ENCODE results near the gene KAZN. TPM values are rescaled to one million over a fixed set of nuclear protein-coding genes. Genes with fewer than 3 reads are reported as not detected.

KAZN gene
- total RNA-seq, 1 experiment from 2014 or later: 2.7 TPM

- DNase-seq (ENCODE audit: low read depth): no peak
These were observed 328.5 kb downstream of the KAZN start for GRCh38 chr1:14926818-14927575.

- DNase-seq (ENCODE audit: low read depth): no peak
These were observed 329.9 kb downstream of the KAZN start for GRCh38 chr1:14928412-14928811.

- no peak for DNase-seq (ENCODE audit: low read depth)
These were observed 330.5 kb downstream of the KAZN start for GRCh38 chr1:14928886-14929546.

- peak; percentile 46 for DNase-seq (ENCODE audit: low read depth)
These were observed 331.2 kb downstream of the KAZN start for GRCh38 chr1:14929547-14930246.

- DNase-seq (ENCODE audit: low read depth): no peak
These were observed 331.9 kb downstream of the KAZN start for GRCh38 chr1:14930247-14930965.

- DNase-seq (ENCODE audit: low read depth): no peak
These were observed 333.7 kb downstream of the KAZN start for GRCh38 chr1:14932034-14932638.

GRCh38 chr1:14934867-14935266 lies 336.4 kb downstream of the KAZN start:
- DNase-seq (ENCODE audit: low read depth): no peak

GRCh38 chr1:14936815-14937214 lies 338.3 kb downstream of the KAZN start:
- DNase-seq (ENCODE audit: low read depth): no peak

- no peak for DNase-seq (ENCODE audit: low read depth)
These were observed 338.9 kb downstream of the KAZN start for GRCh38 chr1:14937288-14937949.

- DNase-seq (ENCODE audit: low read depth): peak; percentile 90
These were observed 341.2 kb downstream of the KAZN start for GRCh38 chr1:14939527-14940284.

- no peak for DNase-seq (ENCODE audit: low read depth)
These were observed 341.9 kb downstream of the KAZN start for GRCh38 chr1:14940285-14940870.

- DNase-seq (ENCODE audit: low read depth): no peak
These were observed 343.4 kb downstream of the KAZN start for GRCh38 chr1:14941864-14942263.

- no peak for DNase-seq (ENCODE audit: low read depth)
These were observed 346.0 kb downstream of the KAZN start for GRCh38 chr1:14944471-14944985.

GRCh38 chr1:14945132-14946010 lies 346.9 kb downstream of the KAZN start:
- no peak for DNase-seq (ENCODE audit: low read depth)

- no peak for DNase-seq (ENCODE audit: low read depth)
These were observed 347.5 kb downstream of the KAZN start for GRCh38 chr1:14946011-14946359.

- DNase-seq (ENCODE audit: low read depth): peak; percentile 68
These were observed 348.3 kb downstream of the KAZN start for GRCh38 chr1:14946684-14947238.

GRCh38 chr1:14947421-14947820 lies 348.9 kb downstream of the KAZN start:
- DNase-seq (ENCODE audit: low read depth): no peak

- no peak for DNase-seq (ENCODE audit: low read depth)
These were observed 349.7 kb downstream of the KAZN start for GRCh38 chr1:14948112-14948652.
